Stimulated activated CD4-positive, alpha-beta T cell treated with anti-CD3 and anti-CD28 coated beads, Interleukin-4, amount 100 ng/mL, for 4 hours (primary cell): ENCODE data around the gene ID1.
"Not testable (repeated sequence)": the region's sequence is repeated elsewhere in the genome, so short reads cannot be mapped to it uniquely, and the experiment has no call there.

Experiments used
- DNase-seq, 2 experiments: peaks; one replicate each; pipeline ENCODE4 v3.0.0-alpha.2; 2020

The ID1 gene

GRCh38 chr20:31602779-31603441 is 2.2 kb upstream of the ID1 start:
- DNase-seq: peak; percentile 10 to 26

- DNase-seq: peak; percentile 49 to 63
Measured at GRCh38 chr20:31603822-31604566, 1.1 kb upstream of the ID1 start.

- DNase-seq: no peak
Measured at GRCh38 chr20:31604567-31605030, 490 bp upstream of the ID1 start.

- no peak for DNase-seq
Measured at GRCh38 chr20:31605902-31606803, 1.1 kb downstream of the ID1 start.

- DNase-seq: no peak
Measured at GRCh38 chr20:31606804-31607639, 1.9 kb downstream of the ID1 start.

GRCh38 chr20:31607640-31608250 is 2.7 kb downstream of the ID1 start:
- DNase-seq: no peak

GRCh38 chr20:31608251-31608945 is 3.3 kb downstream of the ID1 start:
- DNase-seq: no peak

GRCh38 chr20:31612271-31612640 is 7.2 kb downstream of the ID1 start:
- DNase-seq: not testable (repeated sequence)

- no peak for DNase-seq
Measured at GRCh38 chr20:31615416-31615815, 10.3 kb downstream of the ID1 start.

- no peak for DNase-seq
Measured at GRCh38 chr20:31617432-31618104, 12.5 kb downstream of the ID1 start.

GRCh38 chr20:31620246-31620645 is 15.2 kb downstream of the ID1 start:
- DNase-seq: no peak

- DNase-seq: not testable (repeated sequence)
Measured at GRCh38 chr20:31623123-31623505, 18.0 kb downstream of the ID1 start.

GRCh38 chr20:31626534-31626933 is 21.4 kb downstream of the ID1 start:
- not testable (repeated sequence) for DNase-seq

- not testable (repeated sequence) for DNase-seq
Measured at GRCh38 chr20:31628057-31628456, 23.0 kb downstream of the ID1 start.

GRCh38 chr20:31630187-31630790 is 25.2 kb downstream of the ID1 start:
- DNase-seq: no peak

GRCh38 chr20:31632548-31633338 is 27.7 kb downstream of the ID1 start:
- no peak for DNase-seq

- no peak for DNase-seq
Measured at GRCh38 chr20:31633339-31633914, 28.3 kb downstream of the ID1 start.

- no peak for DNase-seq
Measured at GRCh38 chr20:31637660-31638059, 32.6 kb downstream of the ID1 start, which contains the start of gene COX4I2. COX4I2 (plus strand) TSS chr20:31637912; CDS start chr20:31639018, 1,106 bp downstream.

- no peak for DNase-seq
Measured at GRCh38 chr20:31638317-31638716, 33.2 kb downstream of the ID1 start.
